ENCODE data around the gene C14orf180.
A peak's percentile ranks its signal among the peaks of the same experiment; 100 is the strongest.

C14orf180 gene

DNA sequence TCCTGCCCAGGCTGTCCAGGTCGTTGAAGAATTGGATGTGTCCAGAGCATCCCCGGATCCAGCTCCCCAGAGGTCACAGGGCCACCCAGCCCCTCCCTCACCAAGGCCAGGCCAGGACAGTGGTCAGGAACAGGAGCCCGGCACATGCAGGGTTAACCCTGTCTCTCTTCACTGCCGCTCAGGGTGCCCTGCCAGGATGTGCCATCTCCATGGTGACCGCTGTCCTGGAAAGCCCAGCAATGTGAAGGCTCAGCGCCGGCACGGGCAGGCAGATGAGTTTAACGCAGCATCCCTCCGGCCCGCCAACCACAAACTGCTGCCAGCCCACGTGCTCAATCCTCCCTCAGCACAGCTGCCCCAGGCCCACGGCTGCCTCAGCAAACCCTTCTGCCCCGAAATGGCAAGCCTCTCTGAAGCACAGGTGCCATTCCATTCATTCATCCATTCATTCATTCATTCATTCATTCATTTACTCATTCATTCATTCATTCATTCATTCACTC, 20.6 kb downstream of the C14orf180 start:
- intact Hi-C loops (cut with DNase I): no loop called here
- DNase-seq: peak; percentile 47 to 97 (median 76)

DNA sequence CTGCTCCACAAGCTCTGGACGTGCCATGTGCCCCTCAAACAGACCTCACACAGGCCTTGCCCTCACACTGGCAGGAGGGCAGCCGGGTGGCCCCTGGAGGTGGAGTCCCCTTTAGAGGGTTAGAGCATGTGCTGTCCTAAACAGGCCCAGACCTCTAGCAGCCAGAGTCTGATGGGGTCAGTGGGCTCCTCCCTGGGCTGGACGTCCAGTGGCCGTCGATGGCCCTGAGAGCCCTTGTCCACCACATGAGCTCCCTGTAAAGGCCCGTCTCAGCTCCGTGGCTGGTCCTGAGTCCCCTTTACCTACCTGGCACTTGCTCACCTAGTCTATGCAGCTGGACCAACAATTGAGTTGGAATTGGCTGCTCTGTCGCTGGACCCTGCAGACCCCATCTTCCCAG, 21.2 kb downstream of the C14orf180 start:
- intact Hi-C loops (cut with DNase I): no loop called here
- DNase-seq: peak in 4 of 10 donors; percentile 6 to 67 (median 35)

DNA sequence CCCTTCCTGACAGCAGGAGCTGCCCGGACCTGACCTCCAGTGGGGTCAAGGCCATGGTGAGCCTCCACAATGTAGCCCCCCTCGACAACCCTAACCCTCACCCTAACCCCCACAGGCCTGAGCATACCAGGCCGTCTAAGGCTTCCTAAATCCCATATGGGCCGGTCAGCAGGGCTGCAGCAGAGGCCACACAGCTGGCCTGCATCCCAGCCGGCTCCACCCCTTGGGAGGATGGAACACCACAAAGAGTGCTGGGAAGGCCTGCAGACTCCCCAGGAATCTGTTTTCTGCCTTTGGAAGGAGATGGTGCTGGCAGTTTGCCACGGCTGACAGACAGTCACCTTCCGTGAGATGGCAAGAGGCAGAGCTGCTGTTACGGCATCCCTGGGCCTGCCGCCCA, 22.2 kb downstream of the C14orf180 start:
- DNase-seq: peak in 8 of 10 donors; percentile 25 to 90 (median 50)
- intact Hi-C loops (cut with DNase I): no loop called here

DNA sequence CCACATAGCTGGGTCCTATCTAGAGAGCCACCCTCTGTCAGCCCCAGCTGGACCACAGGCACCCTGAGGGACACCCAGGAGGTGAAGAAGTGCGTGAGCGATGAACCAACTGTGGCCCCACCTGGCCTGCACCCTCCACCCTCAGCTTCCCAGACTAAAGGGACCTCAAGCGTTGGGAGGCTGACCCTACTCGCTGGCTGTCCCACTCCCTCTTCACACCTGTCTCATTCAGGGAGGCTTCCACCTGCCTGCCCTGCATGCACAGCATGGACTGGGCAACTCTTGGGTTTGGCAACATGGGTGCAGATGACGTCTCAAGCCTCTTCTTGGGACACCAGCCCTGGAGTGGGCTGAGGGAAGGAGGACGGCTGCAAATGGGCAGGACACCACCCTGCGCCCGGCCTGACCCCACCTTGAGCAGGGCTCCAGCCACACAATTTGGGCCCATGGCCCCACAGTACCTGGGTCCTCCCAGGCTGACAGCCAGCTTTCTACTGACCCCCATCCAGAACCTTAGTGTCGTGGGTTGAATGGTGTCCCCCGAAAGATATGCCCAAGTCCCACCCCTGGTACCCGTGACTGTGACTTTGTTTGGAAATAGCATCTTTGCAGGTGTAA, 22.9 kb downstream of the C14orf180 start:
- DNase-seq: peak in 2 of 10 donors; percentile 8 to 74
- intact Hi-C loops (cut with DNase I): no loop called here

DNA sequence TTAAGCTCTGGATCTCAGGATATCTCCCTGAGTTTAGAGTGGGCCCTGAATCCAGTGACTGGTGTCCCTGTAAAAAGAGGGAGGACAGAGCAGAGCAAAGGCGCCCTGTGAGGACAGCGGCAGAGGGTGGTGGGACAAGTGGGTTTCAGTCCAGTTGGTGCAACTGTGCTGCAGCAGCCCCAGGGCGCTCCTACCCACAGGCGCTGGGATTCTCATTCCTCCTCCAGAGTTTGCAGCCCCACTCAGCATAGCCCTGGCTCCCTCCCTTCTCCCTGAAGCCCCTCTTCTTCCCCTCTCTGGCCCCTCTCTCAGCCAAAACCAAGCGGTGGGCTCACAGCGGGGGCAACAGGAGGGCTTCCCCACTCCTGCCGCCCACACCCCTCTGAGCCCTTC, 23.4 kb downstream of the C14orf180 start:
- intact Hi-C loops (cut with DNase I): no loop called here
- peak in 1 of 10 donors; percentile 61 for DNase-seq

DNA sequence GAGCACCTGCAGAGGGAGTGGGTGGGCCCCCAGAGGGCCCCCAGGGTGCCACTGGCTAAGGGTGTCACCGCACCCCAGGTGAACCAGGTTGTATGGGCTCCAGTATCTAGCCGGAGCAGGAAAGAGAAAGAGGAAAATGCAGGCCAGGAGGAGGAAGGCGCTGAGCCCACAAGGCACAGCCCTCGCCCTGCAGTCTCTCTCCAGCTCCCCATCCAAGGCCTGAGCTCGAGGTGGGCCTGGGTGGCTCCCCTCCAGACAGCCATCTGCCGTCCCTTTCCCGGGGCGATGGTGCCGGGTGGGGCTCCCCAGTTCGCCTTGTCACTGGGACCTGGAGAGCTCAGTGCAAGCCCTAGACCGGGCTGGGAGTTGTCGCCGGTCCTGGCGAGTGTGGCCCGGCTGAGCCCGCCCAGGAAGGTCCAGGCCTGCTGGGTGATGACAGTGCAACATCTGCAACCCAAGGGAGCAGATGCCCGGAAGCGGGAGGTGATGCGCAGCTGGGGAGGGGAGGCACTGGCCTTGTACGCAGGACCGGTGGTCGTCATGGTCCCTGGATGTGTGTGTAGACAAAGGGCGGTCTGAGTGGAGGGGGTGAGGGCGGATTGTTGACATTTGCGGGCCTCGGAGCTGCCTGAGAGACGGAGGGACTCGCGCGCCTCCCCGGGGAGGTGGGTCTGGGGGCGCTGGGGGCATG, 24.3 kb downstream of the C14orf180 start:
- intact Hi-C loops (cut with DNase I): no loop called here
- peak in 4 of 10 donors; percentile 26 to 87 (median 77) for DNase-seq

DNA sequence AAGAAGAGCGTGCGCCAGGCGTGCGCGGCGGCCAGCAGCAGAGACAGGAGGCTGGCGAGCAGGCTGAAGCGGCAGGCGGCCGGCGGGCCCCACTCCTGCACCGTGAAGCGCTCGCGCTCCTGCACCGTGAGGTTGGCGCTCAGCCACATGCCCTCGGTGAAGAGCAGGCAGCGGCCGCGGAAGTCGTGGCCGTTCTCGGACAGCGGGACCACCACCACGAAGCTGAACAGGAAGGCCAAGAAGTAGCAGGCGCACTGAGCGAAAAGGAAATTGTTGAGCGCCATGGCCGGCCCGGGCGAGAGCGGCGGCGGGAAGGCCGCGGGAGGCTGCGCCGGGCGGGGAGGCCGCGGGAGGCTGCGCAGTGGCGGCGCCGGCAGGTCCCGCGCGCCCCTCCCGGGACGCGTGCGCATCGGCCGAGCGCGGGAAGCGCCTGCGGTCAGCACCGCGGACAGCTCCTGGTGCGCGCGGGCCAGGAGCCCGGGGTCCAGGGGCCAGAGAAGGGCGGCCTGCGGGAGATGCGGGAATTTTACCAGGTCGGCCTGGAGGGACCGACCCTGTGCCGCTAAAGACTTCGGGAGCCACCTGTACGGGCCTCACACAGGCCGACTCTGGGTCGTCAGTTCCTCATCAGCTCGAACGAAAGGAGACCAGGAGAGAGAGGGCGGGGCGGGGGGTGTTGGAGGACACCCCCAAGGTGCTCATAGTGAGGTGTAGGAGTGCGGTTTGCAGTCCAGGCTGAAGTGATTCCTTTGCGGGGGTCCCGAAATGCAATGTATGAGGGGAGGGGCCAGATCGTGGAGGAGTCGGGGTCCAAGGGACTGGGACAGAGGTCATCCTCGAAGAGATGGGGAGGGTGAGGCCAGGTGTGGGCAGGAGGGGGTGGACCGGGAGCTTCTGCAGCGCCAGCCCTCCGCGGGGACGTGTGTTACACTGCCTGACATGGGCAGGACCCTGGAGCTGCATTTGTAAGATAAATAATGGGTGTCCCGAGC, 25.2 kb downstream of the C14orf180 start, which contains the start of gene TMEM179:
TMEM179 (minus strand) TSS at position 315 of the 992 bp plus-strand sequence; CDS start at position 284, 31 bp downstream.
- peak in 7 of 10 donors; percentile 41 to 92 (median 61) for DNase-seq
- intact Hi-C loops (cut with DNase I): no loop called here

DNA sequence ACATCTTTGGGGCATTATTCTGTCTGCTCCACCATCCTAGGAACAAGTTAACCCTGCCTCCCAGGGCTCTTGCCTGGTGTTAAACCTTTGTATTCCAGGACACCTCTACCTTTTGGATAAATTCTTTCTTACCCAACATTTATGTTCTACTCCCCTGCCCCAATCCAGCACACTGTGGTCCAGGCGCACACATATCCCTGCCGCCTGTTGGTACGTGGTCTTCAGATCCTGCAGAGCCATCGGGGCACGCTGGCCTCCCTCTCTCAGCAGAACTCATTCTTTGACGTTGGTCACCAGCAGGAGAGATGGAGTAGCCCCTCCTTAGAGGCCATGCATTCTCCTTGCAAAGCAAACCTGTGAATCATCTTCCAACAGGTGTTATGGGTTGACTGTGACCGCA, 30.1 kb downstream of the C14orf180 start:
- intact Hi-C loops (cut with DNase I): no loop called here

DNA sequence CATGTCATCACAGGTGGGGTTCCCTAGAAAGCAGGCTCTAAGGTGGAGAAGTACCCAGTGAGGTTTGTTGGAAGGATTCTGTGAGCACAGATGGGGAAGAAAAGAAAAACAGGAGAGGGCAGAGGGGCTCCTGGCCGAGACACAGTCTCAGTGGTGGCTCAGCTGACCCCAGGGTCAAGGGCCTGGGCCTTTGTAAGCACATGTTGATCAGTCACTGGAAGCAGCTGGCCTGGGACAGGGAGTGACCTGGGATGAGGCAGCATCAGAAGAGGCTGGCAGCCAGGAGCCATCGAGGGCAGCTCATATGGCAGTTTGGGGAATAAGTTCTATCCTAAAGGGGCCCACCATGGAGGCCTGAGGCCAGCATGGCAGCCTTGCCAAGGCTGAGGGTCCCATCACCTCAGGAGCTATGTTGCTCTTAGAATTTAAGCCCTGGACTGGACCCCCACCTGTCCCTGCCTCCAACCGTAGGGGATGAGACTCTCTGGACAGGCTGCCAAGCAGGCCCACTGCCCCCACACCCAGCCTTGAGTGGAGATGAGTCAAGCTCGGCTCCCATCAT, 31.3 kb downstream of the C14orf180 start:
- intact Hi-C loops (cut with DNase I): no loop called here
- DNase-seq: peak in 1 of 10 donors; percentile 58

More for the DNA sequence above, 30.1 kb downstream of the C14orf180 start:
- DNase-seq: no peak

DNA sequence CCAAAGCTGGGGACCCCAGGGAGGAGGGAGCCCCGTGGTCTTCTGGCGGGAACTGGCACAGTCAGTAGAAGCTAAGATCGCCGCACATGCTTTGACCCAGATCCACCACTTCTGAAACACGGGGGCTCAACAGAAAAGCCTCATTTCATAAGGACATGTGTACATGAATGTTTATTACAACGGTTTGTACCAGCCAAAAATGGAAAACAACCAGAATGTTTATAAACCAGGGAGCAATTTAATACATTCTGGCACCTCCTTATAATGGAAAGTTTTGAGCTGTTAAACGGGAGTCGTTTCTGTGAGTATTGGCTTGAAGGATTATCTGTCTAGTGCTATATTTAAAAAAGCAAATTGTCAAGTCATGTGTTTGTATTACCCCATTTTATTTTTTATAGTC, 32.3 kb downstream of the C14orf180 start:
- DNase-seq: no peak
- intact Hi-C loops (cut with DNase I): no loop called here

DNA sequence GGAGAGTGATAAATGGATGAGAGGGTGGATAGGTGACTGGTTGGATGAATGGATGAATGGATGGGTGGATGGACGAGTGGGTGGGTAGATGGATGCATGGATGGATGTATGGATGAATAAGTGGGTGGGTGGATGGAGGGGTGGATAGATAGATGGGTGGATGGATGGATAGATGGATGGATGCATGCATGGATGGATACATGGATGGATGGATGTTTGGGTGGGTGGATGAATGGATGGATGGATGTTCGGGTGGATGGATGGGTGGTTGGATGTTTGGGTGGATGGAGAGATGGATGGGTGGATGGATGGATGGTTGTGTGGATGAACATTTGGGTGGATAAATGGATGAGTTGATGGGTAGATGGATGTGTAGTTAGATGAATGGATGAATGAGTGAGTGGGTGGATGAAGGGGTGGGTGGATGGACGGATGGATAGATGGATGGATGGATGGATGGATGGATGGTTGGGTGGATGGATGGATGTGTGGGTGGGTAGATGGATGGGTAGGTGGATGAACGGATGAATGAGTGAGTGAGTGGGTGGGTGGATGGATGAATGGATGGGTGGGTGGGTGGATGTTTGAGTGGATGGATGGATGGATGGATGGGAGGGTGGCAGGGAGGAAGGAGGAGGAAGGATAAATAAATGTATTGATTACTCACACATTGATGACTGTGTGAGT, 34.7 kb downstream of the C14orf180 start:
- intact Hi-C loops (cut with DNase I): no loop called here

DNA sequence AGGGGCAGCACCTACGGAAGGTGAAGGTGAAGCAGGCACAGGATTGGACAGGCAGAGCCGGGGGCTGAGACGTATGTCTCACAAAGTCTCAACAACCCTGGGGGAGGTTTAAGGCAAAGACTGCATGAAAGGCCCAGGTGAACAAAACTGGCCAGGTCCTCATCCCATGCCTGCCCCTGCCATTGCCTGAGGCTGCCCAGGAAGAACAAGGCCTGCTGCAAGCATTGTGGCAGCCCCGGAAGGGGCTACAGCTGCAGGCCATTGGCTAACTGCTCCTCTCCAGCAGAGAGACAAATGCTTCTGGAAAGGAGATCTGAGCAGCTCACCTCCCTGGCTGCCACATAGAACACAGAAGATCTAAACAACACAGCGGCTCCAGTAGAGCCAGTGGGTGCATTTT, 45.4 kb downstream of the C14orf180 start:
- intact Hi-C loops (cut with DNase I): no loop called here
- no peak for DNase-seq

More for the DNA sequence above, 34.7 kb downstream of the C14orf180 start:
- DNase-seq: no peak

DNA sequence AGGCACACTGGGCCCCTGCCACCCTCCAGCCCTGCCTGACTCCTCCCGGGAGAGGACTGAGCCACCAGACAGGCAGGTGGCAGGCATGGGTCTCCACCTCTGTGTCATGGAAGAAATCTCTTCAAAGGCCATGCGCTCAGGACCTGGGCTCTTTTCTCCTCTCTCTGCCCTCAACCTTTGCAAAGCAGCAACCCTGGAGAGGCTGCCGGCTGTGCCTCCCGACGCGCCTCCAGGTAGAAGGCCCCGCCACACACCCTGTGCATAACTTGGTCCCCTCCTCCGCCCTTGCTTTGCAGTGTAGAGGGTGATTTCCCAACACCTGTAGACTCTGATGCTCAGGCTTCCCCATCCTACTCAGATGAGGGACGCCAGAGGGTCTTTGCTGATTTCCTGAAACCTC, 53.2 kb downstream of the C14orf180 start:
- intact Hi-C loops (cut with DNase I): no loop called here

DNA sequence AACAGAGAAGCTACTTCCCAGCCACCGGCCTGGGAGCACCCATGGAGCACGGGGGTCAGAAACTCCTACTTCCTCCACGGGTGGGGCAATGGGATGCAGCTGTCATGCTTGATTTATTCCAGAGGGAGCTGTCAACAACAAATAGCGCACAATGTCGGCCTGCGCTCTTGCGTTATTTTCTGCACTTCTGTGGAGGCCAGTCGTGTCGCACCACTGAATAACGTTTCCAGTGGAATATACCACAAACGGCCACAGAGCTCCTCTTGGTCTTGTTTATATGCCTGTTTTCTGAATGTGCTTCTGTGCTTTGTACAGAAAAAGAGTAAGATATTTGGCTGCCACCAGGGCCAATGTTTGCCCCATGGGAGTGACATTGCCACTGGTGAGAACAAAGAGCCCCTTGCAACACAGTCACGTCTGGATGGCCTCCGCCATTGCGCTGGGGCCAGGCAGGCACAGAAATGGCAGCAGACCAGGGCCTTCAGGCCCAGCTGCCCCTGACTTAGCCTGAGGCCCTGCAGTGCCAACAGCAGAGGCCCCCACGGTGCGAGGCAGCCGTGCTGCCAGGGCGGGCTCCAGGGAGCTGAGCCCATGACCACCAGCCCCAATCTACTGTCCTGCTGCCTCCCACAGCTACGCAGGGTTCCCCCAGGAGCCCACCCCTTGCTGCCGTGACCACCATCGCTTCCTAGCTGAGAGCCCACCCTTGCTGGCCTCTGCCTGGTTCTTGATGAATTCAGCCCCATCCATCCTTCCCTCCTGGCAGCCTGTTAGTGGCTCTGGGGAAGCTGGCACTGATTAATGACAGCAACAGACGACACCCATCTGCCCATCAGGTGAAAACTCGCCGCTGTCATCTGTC, 53.9 kb downstream of the C14orf180 start:
- intact Hi-C loops (cut with DNase I): no loop called here

More for the DNA sequence above, 53.2 kb downstream of the C14orf180 start:
- DNase-seq: no peak

DNA sequence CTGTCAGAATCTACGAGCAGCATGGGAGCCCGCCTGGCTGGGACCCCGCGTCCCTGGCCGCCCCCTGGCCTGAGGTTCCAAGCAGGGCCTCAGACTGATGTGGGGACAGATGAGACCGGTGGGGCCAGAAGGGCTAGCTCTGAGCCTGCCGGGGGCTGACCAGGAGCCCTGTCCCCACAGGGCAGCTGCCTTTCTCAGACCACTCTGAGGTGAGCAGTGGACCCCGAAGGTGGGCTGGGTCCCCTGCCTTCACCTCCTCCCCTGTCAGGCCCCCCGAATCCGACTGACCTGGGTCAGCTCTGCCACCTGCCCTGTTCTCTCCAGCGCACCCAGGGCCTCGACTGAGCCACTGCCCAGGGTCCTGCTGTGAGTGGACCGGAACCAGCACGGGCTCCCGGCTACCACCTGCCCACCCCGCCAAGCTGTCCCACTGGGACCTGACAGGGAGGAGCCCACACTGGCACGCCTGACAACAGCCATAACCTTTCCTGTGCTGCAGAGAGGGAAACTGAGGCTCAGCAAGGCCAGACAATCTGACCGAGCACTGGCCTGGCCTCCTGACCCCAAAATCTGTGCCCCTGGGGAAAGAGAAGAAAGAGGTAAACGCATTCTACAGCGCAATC, 54.7 kb downstream of the C14orf180 start:
- peak in 2 of 10 donors; percentile 81 to 83 for DNase-seq

More for the DNA sequence above, 53.9 kb downstream of the C14orf180 start:
- DNase-seq: peak in 9 of 10 donors; percentile 36 to 96 (median 63)

DNA sequence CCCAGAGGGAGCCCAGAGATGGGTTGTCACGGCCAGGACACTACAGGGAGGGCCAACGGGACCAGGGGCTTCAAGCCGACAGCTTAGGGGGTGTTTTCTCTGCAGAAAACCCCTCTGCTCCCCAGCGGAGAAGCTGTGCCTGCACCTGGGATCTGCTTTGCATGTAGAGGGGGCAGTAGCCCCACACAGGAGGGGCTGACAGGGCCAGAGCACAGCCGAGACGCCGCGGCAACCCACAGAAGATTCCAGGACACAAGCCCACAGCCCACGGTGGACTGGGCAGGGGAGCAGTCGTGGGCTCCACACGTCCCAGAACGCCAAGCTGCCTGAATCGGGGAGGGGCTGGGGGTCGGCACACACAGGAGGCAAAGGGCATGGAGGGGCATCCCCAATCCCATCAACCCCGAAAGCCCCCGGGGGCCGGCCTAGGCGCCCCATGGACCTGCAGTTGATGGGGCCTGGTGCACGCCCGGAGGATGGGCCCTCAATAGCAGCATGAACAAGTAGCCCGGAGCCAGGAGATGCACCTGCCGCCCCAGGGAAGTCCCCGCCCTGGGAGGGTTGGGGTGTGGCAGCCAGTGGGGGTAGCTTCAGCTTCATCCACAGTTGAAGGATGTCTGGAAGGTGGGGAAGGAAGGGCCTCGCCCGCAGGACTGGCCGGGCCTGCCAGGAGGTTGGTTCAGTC, 55.5 kb downstream of the C14orf180 start:
- intact Hi-C loops (cut with DNase I): no loop called here

More for the DNA sequence above, 54.7 kb downstream of the C14orf180 start:
- intact Hi-C loops (cut with DNase I): no loop called here

DNA sequence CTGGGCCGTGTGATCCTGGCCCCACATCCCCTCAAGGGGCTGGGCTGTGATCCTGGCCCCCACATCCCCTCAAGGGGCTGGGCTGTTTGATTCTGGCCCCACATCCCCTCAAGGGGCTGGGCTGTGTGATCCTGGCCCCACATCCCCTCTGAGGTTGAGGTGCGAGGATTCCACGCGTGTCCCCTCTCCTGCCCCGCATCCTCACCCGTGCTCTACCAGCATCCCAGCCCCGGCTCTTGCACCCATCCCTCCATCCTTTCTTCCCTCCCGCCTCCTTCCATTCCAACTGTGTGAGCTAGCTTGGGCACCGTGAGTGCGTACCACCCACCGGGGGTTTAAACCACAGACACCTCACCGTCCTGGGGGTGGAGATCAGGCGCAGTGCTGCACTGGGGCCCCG, 56.2 kb downstream of the C14orf180 start:
- intact Hi-C loops (cut with DNase I): no loop called here
- DNase-seq: no peak

More for the DNA sequence above, 55.5 kb downstream of the C14orf180 start:
- DNase-seq: peak in 2 of 10 donors; percentile 51 to 78

Measured in posterior cingulate gyrus (tissue), 11 donors.